Stimulated activated CD4-positive, alpha-beta T cell treated with anti-CD3 and anti-CD28 coated beads, Interleukin-4, amount 100 ng/mL, for 4 hours (primary cell): ENCODE results near the gene CYP2U1.
"Not testable (repeated sequence)": the region's sequence is repeated elsewhere in the genome, so short reads cannot be mapped to it uniquely, and the experiment has no call there.

Experiments
- DNase-seq, 2 experiments: peaks; one replicate each; pipeline ENCODE4 v3.0.0-alpha.2; 2020

CYP2U1 gene

DNA sequence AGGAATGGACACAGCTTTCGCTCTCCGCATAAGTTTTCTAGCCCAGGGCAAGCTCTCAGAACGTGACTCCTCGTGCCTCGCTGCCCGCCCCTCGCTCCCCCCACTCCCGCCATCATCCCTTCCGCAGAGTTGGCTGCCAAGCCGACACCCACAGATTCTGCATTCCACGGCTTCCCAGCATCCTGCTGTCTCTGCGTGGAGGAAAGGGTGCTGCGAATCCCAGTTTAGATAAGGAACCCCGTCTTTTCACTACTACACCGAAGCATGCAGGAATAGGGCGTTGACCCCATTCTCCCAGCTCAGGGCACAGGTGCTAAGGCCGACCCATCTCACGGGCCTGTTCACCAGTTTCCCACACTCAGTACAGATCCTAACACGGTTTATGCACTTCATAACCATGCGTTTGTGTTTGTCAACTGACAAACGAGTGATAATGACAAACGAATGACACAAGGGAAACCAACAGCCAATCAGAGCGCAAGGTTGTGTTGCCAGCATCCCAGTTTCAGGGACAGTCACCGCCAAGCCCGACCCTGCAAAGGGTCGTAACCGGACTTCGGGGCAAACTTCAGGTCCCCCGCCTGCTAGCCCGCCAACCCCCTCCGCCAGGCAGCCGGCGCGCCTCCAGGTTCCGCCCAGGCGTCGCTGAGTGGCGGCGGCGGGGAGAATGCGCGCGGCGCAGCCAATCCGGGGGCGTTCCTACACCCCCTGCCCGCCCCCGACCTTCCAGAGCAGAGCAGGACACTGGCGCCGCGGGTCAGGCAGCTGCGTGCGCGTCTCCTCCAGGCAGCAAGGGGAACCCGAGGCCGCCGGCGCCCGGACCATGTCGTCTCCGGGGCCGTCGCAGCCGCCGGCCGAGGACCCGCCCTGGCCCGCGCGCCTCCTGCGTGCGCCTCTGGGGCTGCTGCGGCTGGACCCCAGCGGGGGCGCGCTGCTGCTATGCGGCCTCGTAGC is at the start of gene CYP2U1:
Gene CYP2U1 (plus strand): TSS at position 729 of the 954 bp plus-strand sequence. CDS start 95 bp downstream, at position 824.
- DNase-seq = peak; percentile 73 to 78

DNA sequence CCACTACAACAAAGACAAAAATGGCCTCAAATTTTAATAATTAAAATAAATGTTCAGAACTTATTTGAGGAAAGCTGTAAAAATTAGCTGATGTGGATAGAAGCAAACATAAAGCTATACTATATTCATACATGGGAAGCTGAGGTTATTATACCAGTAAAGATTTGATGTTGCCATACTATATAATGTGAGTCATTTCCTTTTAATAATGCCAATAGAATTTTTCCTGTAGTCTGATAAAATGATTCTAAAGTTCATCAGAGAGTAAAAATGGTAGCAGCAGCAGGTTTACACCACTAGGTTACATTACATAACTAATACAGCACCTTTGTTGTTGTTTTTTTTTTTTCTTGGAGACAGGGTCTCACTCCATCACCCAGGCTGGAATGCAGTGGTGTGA is 45.5 kb upstream of the CYP2U1 start:
- DNase-seq = no peak

DNA sequence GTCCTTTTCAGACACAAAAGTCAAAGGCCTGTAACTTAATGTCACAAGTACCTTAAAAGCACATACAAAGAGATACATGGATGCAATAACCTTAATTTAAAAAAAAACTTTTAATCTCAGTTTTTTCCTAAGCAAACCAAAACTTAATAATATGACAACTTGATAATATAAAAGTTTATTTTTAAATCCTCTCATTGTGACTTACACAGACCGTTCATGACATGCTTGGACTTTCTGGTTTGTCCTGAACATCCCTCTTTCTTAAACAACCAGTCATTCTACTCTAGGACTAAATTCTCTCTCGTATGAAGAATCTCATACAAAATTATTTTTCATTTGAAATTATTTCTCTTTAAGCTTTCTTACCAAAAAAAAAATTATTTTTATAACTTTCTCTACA is 43.1 kb upstream of the CYP2U1 start:
- no peak for DNase-seq

DNA sequence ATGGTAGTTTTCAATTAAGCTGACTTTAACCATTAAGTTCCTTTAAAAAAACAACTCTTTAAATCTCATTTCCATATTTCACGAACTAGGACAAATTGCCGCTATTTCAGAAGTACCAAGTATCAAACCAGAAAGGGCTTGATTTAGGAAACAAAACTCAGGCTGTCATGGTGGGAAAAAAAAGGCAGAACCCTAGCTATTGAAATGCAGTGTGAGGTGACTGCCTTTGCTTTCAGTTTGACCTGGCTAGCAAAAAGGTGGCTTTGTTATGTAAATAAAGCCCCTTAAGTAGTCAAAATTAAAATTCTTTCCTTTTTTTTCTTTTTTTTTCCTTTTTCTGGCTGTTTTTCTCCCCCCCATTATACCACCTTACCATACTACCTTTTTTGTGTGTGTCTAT is 40.6 kb upstream of the CYP2U1 start:
- DNase-seq = no peak

DNA sequence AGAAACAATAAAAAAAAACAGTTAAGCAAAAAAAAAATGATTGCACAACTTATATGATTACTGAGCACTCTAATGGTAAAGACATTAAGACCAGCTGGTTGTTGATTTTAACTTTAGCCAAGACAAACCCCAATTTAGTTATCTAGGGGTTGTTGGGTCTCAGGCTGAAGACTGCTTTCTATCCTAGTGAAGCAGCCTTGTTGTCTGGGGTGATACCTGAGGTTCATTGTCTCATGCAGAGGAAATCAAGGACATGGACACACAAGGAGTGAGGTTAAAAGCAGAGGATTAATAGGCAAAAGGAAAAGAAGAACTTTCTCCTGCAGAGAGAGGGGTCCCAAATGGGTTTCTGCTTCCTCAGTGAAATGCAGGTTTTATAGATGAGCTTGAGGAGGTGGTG is 40.0 kb upstream of the CYP2U1 start:
- DNase-seq = no peak

DNA sequence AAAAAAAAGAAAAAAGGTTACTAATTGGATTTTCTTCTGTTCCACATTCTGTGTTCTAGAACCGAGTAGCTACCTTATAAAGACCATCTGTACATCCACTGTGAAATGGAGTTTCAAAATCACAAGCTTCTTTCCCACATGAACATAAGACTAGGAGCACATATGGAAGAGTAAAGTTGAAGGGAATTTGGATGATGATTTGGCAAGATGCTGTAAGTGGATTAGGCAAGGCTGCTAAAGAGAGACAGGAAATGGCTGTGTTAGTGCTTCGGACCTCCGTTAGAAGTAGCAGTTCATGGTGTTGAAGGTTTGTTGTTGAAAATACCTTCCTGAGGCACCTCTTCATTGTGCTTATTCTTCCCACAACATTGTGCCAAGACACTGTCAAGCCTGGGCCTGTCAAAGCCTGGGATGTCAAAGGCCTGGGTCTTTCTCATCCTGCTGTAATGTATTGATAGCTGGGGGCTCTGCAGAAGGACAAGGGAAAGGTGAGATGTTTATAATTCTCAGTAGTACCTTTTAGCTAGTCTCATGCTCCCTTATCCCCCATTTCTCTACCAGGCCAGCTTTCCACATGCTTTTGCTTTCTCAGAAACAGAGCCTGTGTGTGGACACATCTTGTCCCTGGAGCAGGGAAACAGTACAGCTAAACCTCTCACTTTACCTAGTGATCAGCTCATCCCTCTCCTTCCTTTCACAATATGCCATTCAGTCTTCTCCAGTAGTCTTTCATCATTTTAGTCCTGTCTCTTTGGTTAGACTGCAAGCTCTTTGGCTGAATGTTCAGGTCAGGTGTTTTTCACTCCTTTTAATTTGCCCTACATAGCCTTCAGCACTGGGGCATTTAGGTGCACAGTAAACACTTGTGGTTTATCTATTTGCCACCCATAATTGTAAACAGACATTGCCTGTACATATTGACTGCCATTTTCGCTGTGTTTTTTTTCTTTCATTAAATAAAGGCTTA is 37.9 kb upstream of the CYP2U1 start:
- DNase-seq = no peak

DNA sequence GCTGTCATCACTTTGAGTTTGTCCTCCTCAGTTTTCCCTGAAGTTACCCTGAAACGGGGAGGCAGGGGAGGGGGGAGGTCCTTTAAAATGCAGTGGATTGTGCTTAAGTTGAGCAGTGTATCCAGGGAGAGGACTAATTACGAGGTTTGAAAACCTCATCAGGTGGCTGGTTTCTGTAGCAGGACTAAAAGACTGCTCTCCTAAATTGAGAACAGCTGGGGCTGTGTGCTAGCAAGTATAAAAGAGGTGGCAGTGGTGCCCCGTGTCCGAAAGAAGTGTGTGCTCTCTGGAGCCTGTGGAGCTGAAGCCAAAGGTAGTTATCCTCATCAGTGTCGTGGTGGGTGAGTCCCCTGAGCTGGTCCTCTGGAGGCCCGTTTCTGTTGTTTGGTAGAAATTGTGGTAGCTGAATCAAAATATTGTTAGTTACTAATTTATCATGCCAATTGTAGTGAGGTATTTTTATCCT is 37.2 kb upstream of the CYP2U1 start:
- DNase-seq = no peak

DNA sequence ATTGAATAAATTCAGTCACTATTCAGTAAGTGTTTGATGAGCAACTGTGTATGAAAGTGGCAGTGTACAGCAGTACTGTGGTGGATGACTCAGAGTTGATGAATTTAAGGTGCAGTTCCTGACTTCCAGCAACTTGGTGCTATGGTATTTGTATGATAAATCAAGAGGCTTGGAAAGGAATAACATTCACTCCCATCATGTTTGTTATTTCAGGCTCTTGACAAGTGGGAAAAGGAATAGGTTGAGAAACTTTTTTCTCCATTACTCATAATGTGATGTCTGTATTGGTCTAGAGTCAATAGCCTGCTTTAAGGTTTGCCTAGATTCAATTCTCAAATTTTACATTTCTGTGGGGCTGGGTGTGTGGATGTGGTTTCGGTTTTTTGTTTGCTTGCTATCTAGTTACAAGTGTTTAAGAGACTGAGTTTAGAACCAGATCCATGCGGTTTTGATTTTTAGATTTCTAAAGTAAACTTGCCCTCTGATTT is 35.1 kb upstream of the CYP2U1 start:
- no peak for DNase-seq

DNA sequence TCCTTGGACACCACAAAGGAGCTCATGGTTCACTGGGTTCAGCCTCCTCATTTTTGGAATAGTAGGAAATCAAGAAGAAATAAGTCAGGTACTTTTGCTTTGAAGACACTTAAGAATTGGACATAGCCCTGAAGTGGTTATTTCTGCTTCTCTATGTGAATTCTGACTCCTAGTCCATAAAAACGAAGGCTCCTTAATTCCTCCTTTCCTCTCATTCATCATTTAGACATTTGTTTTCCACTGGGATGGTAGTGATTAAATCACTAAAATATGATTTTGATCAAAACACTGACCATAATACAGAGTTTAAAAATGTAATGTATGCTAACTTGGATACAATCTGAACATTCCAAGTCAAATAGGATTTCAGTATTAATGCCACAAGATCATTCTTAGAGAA is 34.7 kb upstream of the CYP2U1 start:
- DNase-seq = no peak

DNA sequence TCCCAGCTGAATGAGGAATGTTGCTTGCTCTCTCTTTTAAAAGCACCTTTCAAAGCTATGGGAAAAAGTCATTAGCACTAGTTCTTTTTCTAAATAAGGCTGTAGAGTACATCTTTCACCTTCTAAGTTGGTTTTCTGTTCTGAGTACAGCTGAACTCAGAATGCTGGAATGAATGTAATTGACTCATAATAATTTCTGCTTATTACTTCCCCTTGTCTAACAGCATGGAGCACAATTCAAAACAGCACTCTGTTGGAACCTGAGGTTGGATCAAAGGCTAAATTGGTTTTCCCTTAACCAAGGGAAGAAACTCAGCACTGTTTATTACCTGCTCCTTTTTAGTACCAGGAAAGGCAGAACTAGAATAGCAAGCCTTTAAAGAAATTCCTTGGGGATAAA is 33.5 kb upstream of the CYP2U1 start:
- no peak for DNase-seq

DNA sequence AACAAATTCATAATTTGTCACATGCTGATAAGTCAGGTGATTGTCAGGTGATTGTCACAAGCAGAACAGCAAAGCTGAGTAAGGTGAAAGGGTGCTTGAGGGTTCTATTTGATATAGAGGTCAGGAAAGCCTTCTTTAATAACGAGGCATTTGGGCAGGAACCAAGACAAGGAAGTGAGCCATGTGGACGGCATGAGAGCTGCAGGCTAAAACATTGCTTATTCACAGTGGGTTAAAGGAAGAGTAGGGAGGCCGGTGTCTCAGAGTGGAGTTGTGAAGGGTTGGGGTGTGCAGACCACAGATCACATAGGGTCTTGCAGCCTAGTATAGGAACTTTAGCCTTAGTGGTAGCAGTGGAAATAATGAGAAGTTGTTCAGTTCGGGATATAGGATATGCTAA is 31.3 kb upstream of the CYP2U1 start:
- no peak for DNase-seq

DNA sequence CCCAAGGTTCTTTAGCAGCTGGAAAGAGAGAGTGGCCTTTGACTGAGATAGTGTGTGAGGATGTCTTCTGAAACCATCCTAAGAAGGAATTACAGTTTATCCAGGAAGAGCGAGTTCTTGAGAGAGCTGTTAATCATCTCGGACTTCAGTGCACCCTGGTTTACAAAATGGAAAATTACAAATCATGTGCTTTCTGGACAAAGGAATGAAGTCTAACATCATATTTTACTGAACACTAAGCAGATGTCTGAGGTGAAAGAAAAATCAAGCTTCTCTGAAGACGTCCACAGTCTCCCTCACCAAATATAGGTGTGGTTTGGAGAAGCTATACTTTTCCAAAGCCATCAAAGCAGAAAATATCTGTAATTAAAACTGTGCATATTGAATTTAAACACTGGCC is 30.8 kb upstream of the CYP2U1 start:
- DNase-seq = no peak

DNA sequence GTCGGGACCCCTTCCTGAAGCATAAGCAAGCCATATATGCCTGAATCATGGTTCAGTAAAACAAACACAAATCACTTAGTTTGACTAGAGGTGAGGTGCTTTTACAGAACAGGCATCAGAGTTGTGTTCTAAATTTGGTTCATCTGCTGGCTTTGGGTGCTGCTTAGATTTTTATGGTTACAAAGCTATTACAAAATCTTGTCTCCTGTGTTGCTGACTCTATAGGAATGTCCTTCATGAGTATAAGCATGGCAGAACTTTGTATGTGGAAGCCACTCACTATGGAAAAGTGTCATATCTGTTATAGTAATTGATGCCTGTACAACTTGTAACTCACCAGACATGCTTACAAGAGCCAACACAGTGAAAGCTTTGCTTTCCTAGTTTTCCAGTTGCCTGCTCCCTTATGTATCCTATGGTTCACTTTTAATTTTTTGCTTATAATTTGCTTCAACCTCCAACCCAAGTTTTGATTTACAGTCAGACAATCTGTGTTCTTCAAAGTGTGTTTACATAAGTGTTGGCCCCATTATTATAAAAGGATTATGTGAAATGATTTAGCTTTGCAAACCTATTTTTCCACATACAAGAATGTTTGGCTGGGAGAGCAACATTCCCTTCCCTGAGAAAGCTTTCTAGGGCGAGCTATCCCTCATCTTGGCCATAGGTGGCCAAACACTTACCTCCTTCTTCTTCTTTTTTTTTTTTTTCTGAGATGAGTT is 30.0 kb upstream of the CYP2U1 start:
- DNase-seq = no peak

DNA sequence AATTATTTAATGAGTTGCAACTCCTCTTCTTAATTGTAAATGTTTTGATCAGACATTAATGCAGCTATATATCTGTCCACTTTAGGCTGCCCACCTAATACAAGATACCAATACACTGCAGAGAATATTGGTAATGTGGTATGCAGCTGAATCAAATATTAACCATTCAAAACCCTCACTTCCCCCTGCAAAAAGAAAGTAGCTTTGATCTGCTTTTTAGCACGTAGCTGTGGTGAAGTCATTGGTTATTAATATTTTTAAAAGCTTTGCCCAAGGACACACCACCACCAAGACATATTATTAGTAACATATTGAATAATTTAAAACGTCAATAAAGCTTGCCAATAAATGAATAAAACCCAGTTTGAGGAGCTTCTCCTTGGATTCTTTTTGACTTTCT is 28.6 kb upstream of the CYP2U1 start:
- no peak for DNase-seq

DNA sequence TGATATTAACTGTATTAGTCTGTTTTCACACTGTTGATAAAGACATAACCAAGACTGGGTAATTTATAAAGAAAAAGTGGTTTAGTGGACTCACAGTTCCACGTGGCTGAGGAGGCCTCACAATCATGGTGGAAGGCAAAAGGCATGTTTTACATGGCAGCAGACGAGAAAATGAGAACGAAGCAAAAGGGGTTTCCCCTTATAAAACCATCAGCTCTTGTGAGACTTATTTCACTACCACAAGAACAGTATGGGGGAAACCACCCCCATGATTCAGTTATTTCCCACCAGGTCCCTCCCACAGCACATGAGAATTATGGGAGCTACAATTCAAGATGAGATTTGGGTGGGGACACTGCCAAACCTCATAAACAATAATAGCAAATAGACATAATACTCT is 26.3 kb upstream of the CYP2U1 start:
- DNase-seq = not testable (repeated sequence)

DNA sequence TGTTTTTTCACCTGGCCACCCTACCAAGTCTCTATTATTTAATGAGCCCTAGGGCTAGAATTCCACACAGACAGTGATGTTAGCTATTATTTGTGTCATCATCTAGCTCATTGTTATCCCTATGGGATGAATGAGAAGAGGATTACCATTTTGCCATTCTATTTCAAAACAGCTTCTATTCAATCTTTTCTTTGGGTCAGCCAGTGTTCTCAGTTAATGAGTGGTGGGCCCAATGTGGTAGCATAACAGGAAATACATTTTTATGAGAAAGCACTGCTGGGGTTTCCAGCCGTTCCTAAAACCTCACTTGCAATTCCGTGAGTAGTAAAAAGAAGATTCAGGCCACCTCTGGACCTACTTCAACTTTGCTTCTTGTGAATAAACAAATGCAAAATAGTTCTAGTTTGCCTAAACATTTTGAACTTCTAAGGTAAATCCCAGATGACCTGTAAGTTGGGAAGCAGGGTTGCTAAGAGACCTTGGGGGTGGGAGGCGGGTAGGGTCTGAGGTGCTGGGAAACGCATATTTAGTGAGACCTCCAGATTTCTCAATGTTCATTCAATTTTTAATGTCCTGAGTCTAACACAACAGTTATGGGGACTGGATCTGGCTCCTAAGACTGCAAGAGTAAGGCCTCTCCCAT is 24.8 kb upstream of the CYP2U1 start:
- DNase-seq = no peak

DNA sequence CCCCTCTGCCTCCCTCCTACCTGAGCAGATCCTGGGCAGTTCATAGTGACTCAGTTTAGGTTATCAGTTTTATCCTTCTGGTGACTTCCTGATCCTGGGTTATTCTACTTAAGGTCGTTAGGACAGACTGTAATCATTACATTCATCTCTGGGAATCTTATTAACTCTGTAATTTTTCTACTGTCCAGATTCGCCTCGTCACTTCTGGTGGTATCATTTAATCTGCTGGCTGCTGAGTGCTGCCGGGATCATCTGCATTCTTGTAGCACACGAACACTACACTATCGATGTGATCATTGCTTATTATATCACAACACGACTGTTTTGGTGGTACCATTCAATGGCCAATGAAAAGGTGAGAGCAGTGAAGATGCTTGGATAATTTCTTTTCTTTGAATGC is 23.0 kb upstream of the CYP2U1 start:
- no peak for DNase-seq

DNA sequence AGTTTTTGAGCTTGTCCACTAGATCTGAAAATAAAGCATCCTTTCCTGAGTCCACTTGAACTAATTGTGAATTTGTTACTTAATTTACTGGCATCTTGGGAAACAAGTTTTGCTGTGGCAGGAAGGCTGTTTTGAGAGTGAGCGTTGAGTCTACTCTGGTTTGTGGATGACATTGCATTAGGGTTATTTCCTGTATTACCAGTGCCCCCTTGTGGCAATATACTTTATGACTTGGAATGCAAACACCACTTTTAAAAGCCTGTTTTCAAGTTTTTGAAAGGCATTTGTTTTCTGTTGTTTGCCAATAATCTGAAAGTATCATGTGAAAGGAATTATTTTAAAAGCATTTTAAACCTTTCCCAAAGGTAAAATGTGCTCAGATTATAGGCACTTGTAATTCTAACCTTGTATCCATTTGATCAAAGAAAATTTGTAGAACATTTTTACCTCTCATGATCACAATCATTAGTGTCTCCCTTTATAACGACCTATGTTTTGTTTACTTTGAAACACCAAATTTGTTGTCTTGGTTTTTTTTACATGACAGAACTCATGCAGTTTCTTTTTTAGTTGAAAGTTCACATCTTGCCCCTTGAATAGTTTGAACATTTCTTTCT is 18.0 kb upstream of the CYP2U1 start:
- DNase-seq = no peak

DNA sequence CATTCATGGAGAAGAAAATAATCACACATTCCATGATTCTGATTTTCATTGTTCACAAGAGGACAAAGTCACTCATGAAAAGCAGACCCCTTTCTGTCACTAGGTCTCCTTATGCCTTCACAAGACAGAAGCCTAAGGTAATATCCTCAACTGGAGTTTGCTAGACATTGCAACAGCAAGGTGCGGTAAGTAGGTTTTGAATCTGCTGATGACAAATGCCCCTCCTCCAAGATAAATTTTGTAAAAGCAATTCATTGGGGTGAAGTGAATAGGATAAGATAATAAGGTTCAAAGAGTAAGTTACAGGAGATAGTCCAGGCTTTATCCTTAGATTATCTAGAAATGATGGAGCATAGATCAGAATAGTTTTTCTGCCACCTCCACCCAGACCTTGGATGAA is 16.1 kb upstream of the CYP2U1 start:
- DNase-seq = no peak

DNA sequence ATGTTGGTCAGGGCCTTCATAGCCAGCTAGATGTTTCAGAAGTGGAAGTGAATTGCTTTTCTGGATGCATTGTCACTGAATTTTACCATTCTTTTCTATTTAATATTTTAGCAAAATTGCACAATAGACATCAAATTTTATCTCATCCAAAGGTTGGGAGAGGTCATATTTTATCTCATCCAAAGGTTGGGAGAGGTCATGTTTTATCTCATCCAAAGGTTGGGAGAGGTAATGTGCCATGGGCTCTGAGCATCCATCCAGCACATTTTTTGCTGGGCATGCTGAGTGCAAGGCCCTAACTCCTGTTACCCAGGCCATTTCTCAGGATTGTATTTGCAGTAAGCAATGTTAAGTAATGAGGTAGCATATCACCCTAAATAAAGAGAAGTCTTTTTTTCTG is 14.7 kb upstream of the CYP2U1 start:
- no peak for DNase-seq

DNA sequence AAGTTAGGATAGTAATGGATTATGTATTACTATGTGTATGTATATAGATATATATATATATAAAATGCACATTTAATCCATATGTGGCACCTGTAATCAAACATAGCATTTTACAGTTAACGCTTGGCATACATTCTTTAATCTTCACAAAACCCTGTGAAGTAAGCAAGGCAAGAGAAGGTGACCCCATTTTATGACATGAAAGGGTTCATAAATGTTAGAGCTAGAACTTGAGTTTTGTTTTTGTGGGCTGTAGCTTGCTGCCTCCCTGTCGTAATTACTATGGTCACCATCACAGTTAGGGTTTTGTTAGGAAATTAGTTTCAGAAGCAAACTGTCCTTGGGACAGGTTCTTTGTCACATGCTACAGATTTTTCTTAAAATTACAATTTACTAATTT is 13.8 kb upstream of the CYP2U1 start:
- no peak for DNase-seq
